ENCODE measurements around the gene CFAP43. TPM values are rescaled to one million over a fixed set of nuclear protein-coding genes. Genes with fewer than 3 reads are reported as not detected.

The CFAP43 gene
- total and polyA plus RNA-seq, 9 of the 15 experiments (the other 6 are each of a cell fraction or from before 2014, with no cell fraction given): 0.07 to 0.86 (median 0.11) TPM; not detected in 1

GRCh38 chr10:104104418-104104817 is 127.7 kb downstream of the CFAP43 start:
- Histone ChIP-seq H3K4me1 (replicated peaks in 1 of 2; ENCODE audit: control insufficient read depth in 2 of 2, insufficient read depth in 2 of 2, low read length in 2 of 2) (no peaks in the 10 kb centered on the region), H3K9me1 (ENCODE audit: control insufficient read depth, insufficient read depth, low read length) (no peaks in the 10 kb centered on the region), H2AFZ (ENCODE audit: low read depth, low read length) (no peak overlapping the region), H3K4me3 (no peak overlapping the region), H4K20me1 (replicated peaks; ENCODE audit: control insufficient read depth, insufficient read depth, low read length) (no peaks in the 10 kb centered on the region), H3K27ac (ENCODE audit: extremely low read depth, low read depth, low read length) (no peak overlapping the region), H3K4me2 (ENCODE audit: insufficient read depth, low read length) (no peak overlapping the region), H3K27me3 (ENCODE audit: control insufficient read depth in 2 of 2, insufficient read depth in 2 of 2, low read length in 2 of 2) (no peaks in the 10 kb centered on the region; a peak in 1 of 5 replicates), H3K9ac (ENCODE audit: insufficient read depth in 1 of 2, low read depth in 2 of 2, low read length in 2 of 2) (no peak overlapping the region), H3K9me3 (replicated peaks; ENCODE audit: control insufficient read depth, insufficient read depth, low read depth, low read length) (no peaks in the 10 kb centered on the region), H3K36me3 (ENCODE audit: control insufficient read depth, insufficient read depth, low read length) (no peaks in the 10 kb centered on the region), H3K79me2 (ENCODE audit: control insufficient read depth, insufficient read depth, low read length) (no peaks in the 10 kb centered on the region)
- no peak for FAIRE-seq
- POLR2A ChIA-PET: no interaction called here
- no TSS peak for BruUV-seq (replicated peaks)
- in situ Hi-C loops (cut with MboI) (no loop called here), intact Hi-C loops (cut with micrococcal nuclease) (no loop called here)
- TF ChIP-seq ZC3H4 (CRISPR knock-in tag; IDR thresholded peaks at IDR 0.05; ENCODE audit: borderline replicate concordance) (no peak), BRF1 (IDR thresholded peaks at IDR 0.05; ENCODE audit: borderline replicate concordance, extremely low read depth, insufficient read length) (no peak), RBM14 (IDR thresholded peaks at IDR 0.05; ENCODE audit: borderline replicate concordance, insufficient read depth, low read depth, low read length) (no peak), ILK (tag; IDR thresholded peaks at IDR 0.05; ENCODE audit: borderline replicate concordance, low read depth) (no peak), RERE (CRISPR knock-in tag; IDR thresholded peaks at IDR 0.05; ENCODE audit: borderline replicate concordance) (no peak), ZFP30 (CRISPR knock-in tag; IDR thresholded peaks at IDR 0.05; ENCODE audit: borderline replicate concordance) (no peak), FIP1L1 (IDR thresholded peaks at IDR 0.05; ENCODE audit: low read depth, low read length, poor library complexity, severe bottlenecking) (no peak)
- no peak for ATAC-seq
- CTCF ChIA-PET (ENCODE audit: low intra/inter-chr PET ratio): no interaction called here
- DNase-seq (ENCODE audit: extremely low read depth in 1 of 4, low spot score in 3 of 4): no peak
- WGBS (ENCODE audit: insufficient coverage, low coverage, missing lambda C conversion rate): 0% methylated on average over 1 of the region's 1 CpG
